Glutamatergic neuron (in vitro differentiated cells): ENCODE data around the gene KCNJ4. TPM values are rescaled to one million over a fixed set of nuclear protein-coding genes. Genes with fewer than 3 reads are reported as not detected.

Experiments
- DNase-seq: peaks from one replicate; pipeline ENCODE4 v3.0.0; 2022
- H3K27ac Mint-ChIP-seq: one replicate; pipeline ENCODE4 v1.8.0; 2020; ENCODE audit warnings: mild to moderate bottlenecking, mixed read lengths, inconsistent platforms; ENCODE audit not compliant: unreplicated experiment
- H3K27me3 Mint-ChIP-seq: one replicate; pipeline ENCODE4 v1.8.0; 2020; ENCODE audit warnings: mild to moderate bottlenecking, moderate library complexity, mixed read lengths, inconsistent platforms; ENCODE audit not compliant: unreplicated experiment
- H3K36me3 Mint-ChIP-seq: one replicate; pipeline ENCODE4 v1.8.0; 2020; ENCODE audit warnings: mild to moderate bottlenecking, mixed read lengths, inconsistent platforms; ENCODE audit not compliant: unreplicated experiment
- H3K4me1 Mint-ChIP-seq: one replicate; pipeline ENCODE4 v1.8.0; 2020; ENCODE audit warnings: mild to moderate bottlenecking, low read depth, mixed read lengths, inconsistent platforms; ENCODE audit not compliant: unreplicated experiment
- H3K4me3 Mint-ChIP-seq: one replicate; pipeline ENCODE4 v1.8.0; 2020; ENCODE audit warnings: mild to moderate bottlenecking, mixed read lengths, inconsistent platforms; ENCODE audit not compliant: unreplicated experiment
- H3K9me3 Mint-ChIP-seq: one replicate; pipeline ENCODE4 v1.8.0; 2020; ENCODE audit warnings: mild to moderate bottlenecking, moderate library complexity, mixed read lengths, inconsistent platforms; ENCODE audit not compliant: unreplicated experiment
- CTCF ChIP-seq: fragments of 200-600 bp; sonication (generic); IDR thresholded peaks from one replicate; pipeline ENCODE4 v1.5.0; 2021; ENCODE audit not compliant: partially characterized antibody, unreplicated experiment
- total RNA-seq: library from RNA; stranded (reverse); fragmentation: NEBNext Ultra II Directional; extraction: Animal tissue kit (Norgen Biotek cat#: 25700); gene quantifications from one replicate; pipeline ENCODE4 v1.2.1, GENCODE V29; 2021; ENCODE audit not compliant: unreplicated experiment

The KCNJ4 gene
- total RNA-seq, 1 donor from 2014 or later, result 0.86 TPM

DNA sequence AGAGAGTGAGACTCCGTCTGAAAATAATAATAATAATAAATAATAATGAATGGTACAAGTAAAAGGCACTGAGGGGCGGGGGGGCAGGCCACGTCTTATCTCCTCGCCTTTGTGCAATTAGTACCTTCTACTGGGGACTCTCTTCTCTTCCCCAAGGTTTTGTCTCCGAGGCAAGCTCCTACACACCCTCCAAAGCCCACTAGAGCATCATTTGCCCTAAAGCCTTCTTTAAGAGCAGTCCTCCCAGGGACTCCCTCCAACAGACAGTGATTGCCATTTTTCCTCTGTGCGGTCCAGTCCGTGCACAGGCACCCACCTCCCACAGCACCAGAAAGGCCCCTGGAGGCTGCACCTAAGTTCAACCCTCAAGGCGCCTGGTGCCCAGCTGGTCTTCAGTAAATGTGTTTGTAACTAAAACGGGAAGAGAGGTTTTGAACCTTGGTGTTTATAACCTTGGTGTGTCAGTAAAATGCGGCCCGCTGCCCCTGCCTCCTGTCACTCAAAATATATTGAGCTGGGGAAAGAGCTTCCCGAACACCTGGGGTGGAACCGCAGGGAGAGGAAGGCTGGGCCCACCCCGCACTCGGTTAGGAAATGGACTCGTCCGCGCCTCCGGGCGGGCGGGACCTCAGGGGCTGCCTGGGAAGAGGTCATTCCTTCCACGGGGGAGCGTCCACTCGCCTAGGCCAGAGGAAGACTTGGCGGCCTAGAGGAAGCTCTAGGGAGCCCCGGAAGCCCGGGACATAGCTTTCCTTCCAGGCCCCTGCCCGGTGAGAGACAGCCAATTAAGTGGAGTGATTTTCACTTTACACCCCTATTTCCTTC, 8.2 kb upstream of the KCNJ4 start:
- H3K4me1 Mint-ChIP-seq, result peaks cover 12% of the 10 kb centered on the region
- peaks cover 19% of the 10 kb centered on the region for H3K27me3 Mint-ChIP-seq
- H3K36me3 Mint-ChIP-seq, result no peaks in the 10 kb centered on the region
- DNase-seq, result peak; percentile 74
- peak overlapping the region; percentile 42 for H3K4me3 Mint-ChIP-seq
- H3K27ac Mint-ChIP-seq, result no peak overlapping the region
- TF ChIP-seq CTCF, result no peak
- peaks cover 5% of the 10 kb centered on the region for H3K9me3 Mint-ChIP-seq

DNA sequence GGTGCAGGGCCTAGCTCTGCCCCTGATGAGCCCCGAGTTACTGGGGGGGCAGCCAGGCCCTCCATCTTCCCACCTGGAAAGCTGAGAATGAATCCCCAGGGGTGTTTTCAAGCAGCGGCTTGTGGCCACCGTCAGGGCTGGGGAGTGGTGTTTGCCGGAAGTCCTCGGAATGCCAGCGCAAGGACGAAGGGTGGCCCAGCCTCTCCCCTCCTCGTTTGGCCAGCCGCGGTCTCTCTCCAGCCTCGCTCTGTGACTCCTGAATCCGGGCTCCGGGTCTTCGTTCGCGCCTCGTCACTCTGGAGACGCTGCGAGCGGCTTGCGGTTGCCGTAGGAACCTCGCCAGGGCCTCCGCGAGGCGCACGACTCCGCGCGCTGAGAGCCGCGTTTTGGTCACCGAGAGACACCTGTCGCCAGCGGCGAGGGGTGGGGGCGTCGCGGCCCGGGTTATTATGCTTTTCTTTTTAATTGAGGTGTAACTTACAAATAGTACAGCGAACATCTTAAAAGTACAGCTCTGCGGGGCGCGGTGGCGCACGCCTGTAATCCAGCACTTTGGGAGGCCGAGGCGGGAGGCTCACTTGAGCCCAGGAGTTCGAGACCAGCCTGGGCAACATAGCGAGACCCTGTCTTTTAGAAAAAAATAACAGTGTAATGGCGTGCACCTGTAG, 6.5 kb upstream of the KCNJ4 start:
- Mint-ChIP-seq H3K27me3 (peaks cover 18% of the 10 kb centered on the region), H3K27ac (no peak overlapping the region), H3K4me1 (peaks cover 12% of the 10 kb centered on the region)

GRCh38 chr22:38461057-38461413, 6.0 kb upstream of the KCNJ4 start:
- H3K27me3 Mint-ChIP-seq, result peaks cover 20% of the 10 kb centered on the region
- no peak overlapping the region for H3K27ac Mint-ChIP-seq
- H3K36me3 Mint-ChIP-seq, result no peaks in the 10 kb centered on the region
- no peak overlapping the region for H3K4me3 Mint-ChIP-seq
- no peak for TF ChIP-seq CTCF
- peaks cover 12% of the 10 kb centered on the region for H3K4me1 Mint-ChIP-seq
- H3K9me3 Mint-ChIP-seq, result peaks cover 8% of the 10 kb centered on the region
- no peak for DNase-seq

More for the DNA sequence above, 6.5 kb upstream of the KCNJ4 start:
- Mint-ChIP-seq H3K9me3 (peaks cover 8% of the 10 kb centered on the region), H3K36me3 (no peaks in the 10 kb centered on the region), H3K4me3 (no peak overlapping the region)
- peak; percentile 97 for DNase-seq
- no peak for TF ChIP-seq CTCF

GRCh38 chr22:38460426-38460840, 5.4 kb upstream of the KCNJ4 start:
- Mint-ChIP-seq H3K9me3 (peaks cover 8% of the 10 kb centered on the region), H3K36me3 (no peaks in the 10 kb centered on the region), H3K27me3 (peaks cover 20% of the 10 kb centered on the region), H3K4me1 (peaks cover 12% of the 10 kb centered on the region), H3K27ac (peak overlapping the region; percentile 12), H3K4me3 (no peak overlapping the region)
- no peak for TF ChIP-seq CTCF
- DNase-seq, result no peak
